IMR-90 (cell line): ENCODE measurements around the gene BCAS3. TPM values are rescaled to one million over a fixed set of nuclear protein-coding genes. Genes with fewer than 3 reads are reported as not detected.

Experiments
- ATAC-seq: fragments of 200-7000 bp; cut with Tn5 transposase; 2 replicates; pipeline ENCODE4 v1.9.1; 2020; ENCODE audit warnings: low read depth, mild to moderate bottlenecking, moderate library complexity
- BruUV-seq: library from RNA; stranded (reverse); fragments of 400-500 nt; replicated peaks from 2 replicates; lab custom pipeline; 2021; lab: Mats Ljungman, UMichigan
- CTCF ChIA-PET: fragments of 300-600 bp; formaldehyde crosslinking; extraction: SDS; loops from one replicate; lab custom pipeline; 2021; ENCODE audit warnings: antibody characterized with exemption; lab: Yijun Ruan, JAX
- POLR2A ChIA-PET: fragments of 300-600 bp; sonication (Branson Sonifier 250); formaldehyde crosslinking; loops from one replicate; lab custom pipeline; 2022; ENCODE audit warnings: antibody characterized with exemption; ENCODE audit not compliant: unreplicated experiment; lab: Charles Lee
- DNase-seq: peaks from one replicate; pipeline ENCODE4 v3.0.0; 2013
- H2AFZ ChIP-seq: replicated peaks from 2 replicates; pipeline ENCODE3; 2013; ENCODE audit warnings: low read length, mild to moderate bottlenecking; ENCODE audit not compliant: poor library complexity
- H2AK5ac ChIP-seq: 2 replicates; pipeline ENCODE4 v1.6.1; 2013; ENCODE audit warnings: low read depth, low read length, inconsistent platforms
- H2AK9ac ChIP-seq: replicated peaks from 2 replicates; pipeline ENCODE3; 2013; ENCODE audit warnings: mild to moderate bottlenecking, low read depth, low read length, moderate library complexity; ENCODE audit not compliant: poor library complexity
- H2BK120ac ChIP-seq: 2 replicates; pipeline ENCODE4 v1.6.1; 2013; ENCODE audit warnings: low read depth, low read length, inconsistent platforms
- H2BK15ac ChIP-seq: 3 replicates; pipeline ENCODE4 v1.6.1; 2013; ENCODE audit warnings: low read depth, low read length, inconsistent platforms
- H2BK20ac ChIP-seq: 2 replicates; pipeline ENCODE4 v1.6.1; 2013; ENCODE audit warnings: low read depth, mild to moderate bottlenecking, inconsistent platforms, low read length, moderate library complexity
- H2BK5ac ChIP-seq: 2 replicates; pipeline ENCODE4 v1.6.1; 2013; ENCODE audit warnings: mild to moderate bottlenecking, low read depth, low read length, inconsistent platforms; ENCODE audit not compliant: poor library complexity, severe bottlenecking
- H3K14ac ChIP-seq: replicated peaks from 2 replicates; pipeline ENCODE4 v1.6.1; 2013; ENCODE audit warnings: low read depth, low read length, inconsistent platforms
- H3K18ac ChIP-seq: 2 replicates; pipeline ENCODE4 v1.6.1; 2013; ENCODE audit warnings: low read depth, low read length, control low read depth
- H3K23ac ChIP-seq: 2 replicates; pipeline ENCODE4 v1.6.1; 2013; ENCODE audit warnings: low read depth, low read length, inconsistent platforms
- H3K27ac ChIP-seq: 2 replicates; pipeline ENCODE4 v1.5.1; 2013; ENCODE audit warnings: mild to moderate bottlenecking, control low read depth, low read length; ENCODE audit not compliant: insufficient read depth
- H3K27me3 ChIP-seq: 2 replicates; pipeline ENCODE4 v1.6.1; 2013; ENCODE audit warnings: low read length; ENCODE audit not compliant: control insufficient read depth, insufficient read depth
- H3K36me3 ChIP-seq: 2 replicates; pipeline ENCODE4 v1.6.1; 2013; ENCODE audit warnings: low read length, mixed read lengths; ENCODE audit not compliant: control insufficient read depth, insufficient read depth
- H3K4ac ChIP-seq: 2 replicates; pipeline ENCODE4 v1.6.1; 2013; ENCODE audit warnings: low read depth, low read length, inconsistent platforms
- H3K4me1 ChIP-seq: 2 replicates; pipeline ENCODE4 v1.6.1; 2013; ENCODE audit warnings: low read length, mixed read lengths; ENCODE audit not compliant: control insufficient read depth, insufficient read depth
- H3K4me2 ChIP-seq: 2 replicates; pipeline ENCODE4 v1.6.1; 2013; ENCODE audit warnings: low read depth, mild to moderate bottlenecking, control low read depth, low read length, moderate library complexity
- H3K4me3 ChIP-seq: 2 replicates; pipeline ENCODE4 v1.5.1; 2013; ENCODE audit warnings: low read depth, mild to moderate bottlenecking, control low read depth, low read length, moderate library complexity; ENCODE audit not compliant: insufficient read depth
- H3K56ac ChIP-seq: 2 replicates; pipeline ENCODE4 v1.6.1; 2013; ENCODE audit warnings: low read length, inconsistent platforms; ENCODE audit not compliant: insufficient read depth; ENCODE audit errors: extremely low read depth
- H3K79me1 ChIP-seq, 2 experiments: 2 replicates each; pipeline ENCODE4 v1.6.1; 2013; ENCODE audit warnings: low read length in 2 of 2, inconsistent platforms in 1 of 2, low read depth in 1 of 2
- H3K9ac ChIP-seq: 2 replicates; pipeline ENCODE4 v1.6.1; 2013; ENCODE audit warnings: low read depth, low read length, control low read depth
- H3K9me1 ChIP-seq: 2 replicates; pipeline ENCODE4 v1.6.1; 2013; ENCODE audit warnings: low read length, inconsistent platforms; ENCODE audit not compliant: insufficient read depth
- H3K9me3 ChIP-seq: 2 replicates; pipeline ENCODE4 v1.6.1; 2013; ENCODE audit warnings: low read length; ENCODE audit not compliant: control insufficient read depth, insufficient read depth
- H4K20me1 ChIP-seq: 2 replicates; pipeline ENCODE4 v1.6.1; 2013; ENCODE audit warnings: low read length, inconsistent platforms; ENCODE audit not compliant: insufficient read depth
- H4K5ac ChIP-seq: 2 replicates; pipeline ENCODE4 v1.6.1; 2013; ENCODE audit warnings: mild to moderate bottlenecking, low read depth, low read length, control low read depth
- H4K8ac ChIP-seq, 2 experiments: 2 replicates each; pipeline ENCODE4 v1.6.1; 2013; ENCODE audit warnings: low read depth in 2 of 2, low read length in 2 of 2, control low read depth in 1 of 2, inconsistent platforms in 1 of 2
- H4K91ac ChIP-seq: 2 replicates; pipeline ENCODE4 v1.6.1; 2013; ENCODE audit warnings: low read depth, low read length, inconsistent platforms; ENCODE audit not compliant: insufficient read depth
- CHD1 ChIP-seq: IDR thresholded peaks from 2 replicates; pipeline ENCODE4 v1.6.1; 2012; ENCODE audit warnings: low read depth, low read length, improper control_type of control experiment
- FOS ChIP-seq: fragments of 150-350 bp; IDR thresholded peaks from 2 replicates; pipeline ENCODE4 v1.6.1; 2016; ENCODE audit warnings: low read depth, low read length
- NFE2L2 ChIP-seq: fragments of 150-350 bp; IDR thresholded peaks from 2 replicates; pipeline ENCODE4 v1.6.1; 2016; ENCODE audit warnings: low read depth, mild to moderate bottlenecking, low read length
- RFX5 ChIP-seq: IDR thresholded peaks from 2 replicates; pipeline ENCODE4 v1.8.0; 2012; ENCODE audit warnings: low read depth, mild to moderate bottlenecking, low read length, moderate library complexity
- SMC3 ChIP-seq: fragments of 150-350 bp; IDR thresholded peaks from 2 replicates; pipeline ENCODE4 v1.6.1; 2016; ENCODE audit warnings: low read depth, mild to moderate bottlenecking, antibody characterized with exemption, low read length, moderate library complexity
- WGBS, 2 experiments: methylation state at CpG; one replicate each; pipeline versions ENCODE4 v1.1.5 to v1.1.7; 2013; ENCODE audit warnings: missing lambda C conversion rate in 2 of 2; ENCODE audit not compliant: insufficient read length in 1 of 2; ENCODE audit errors: extremely low coverage in 2 of 2; 5-methylcytosine and 5-hydroxymethylcytosine counted together
- dilution Hi-C: fragments of 300-500 bp; cut with HindIII; formaldehyde crosslinking; loops from one replicate; pipeline ENCODE4 v1.14.3; 2018; ENCODE audit warnings: low sequenced_read_pairs; ENCODE audit not compliant: unreplicated experiment
- in situ Hi-C: fragments of 300-500 bp; cut with MboI; formaldehyde crosslinking; loops from 3 replicates; pipeline ENCODE4 v1.14.3; 2019; ENCODE audit warnings: low sequenced_read_pairs, inconsistent platforms, mixed read lengths
- intact Hi-C: fragments of 100-400 bp; cut with micrococcal nuclease; formaldehyde crosslinking; loops from 2 replicates; pipeline ENCODE4 v1.10.0; 2022
- polyA plus RNA-seq, 3 experiments: library from polyadenylated mRNA; depleted of rRNA; stranded (reverse); fragments of >200 nt; gene quantifications; 2 replicates each; pipeline ENCODE4 v1.2.3, GENCODE V29; 2012; ENCODE audit warnings: low replicate concordance in 1 of 3
- total RNA-seq: library from RNA; depleted of rRNA; stranded (reverse); fragments of >200 nt; gene quantifications from 2 replicates; pipeline ENCODE4 v1.2.3, GENCODE V29; 2012
- TF ChIP-seq, protein P1 (sequence below): fragments of 150-350 bp; IDR thresholded peaks from 2 replicates; pipeline ENCODE4 v1.6.1; 2017; ENCODE audit warnings: mild to moderate bottlenecking, antibody characterized with exemption, low read length, low read depth

Gene BCAS3
- total and polyA plus RNA-seq, 2 of the 4 experiments (the other 2 are of a cell fraction): 6.3 to 27.1 TPM

DNA sequence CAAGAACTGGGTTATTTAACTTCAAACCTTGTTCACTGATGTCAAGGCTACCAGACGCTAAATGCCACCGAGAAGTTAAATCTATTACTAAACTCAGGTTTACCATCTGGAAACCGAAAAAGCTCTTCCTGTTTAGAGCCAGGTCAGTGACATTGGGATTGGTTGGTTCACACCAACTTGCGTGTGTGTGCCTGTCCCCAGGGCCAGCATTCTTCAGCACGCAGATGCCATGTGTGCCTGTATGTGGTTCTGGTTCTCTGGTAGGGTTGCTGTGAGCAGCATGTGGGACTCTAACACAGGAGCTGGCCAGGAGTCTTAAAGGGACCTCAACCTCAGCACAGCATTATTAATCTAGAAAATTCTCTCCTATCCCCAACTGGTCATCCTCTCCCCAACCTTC, 703.9 kb downstream of the BCAS3 start:
- intact Hi-C loops: no loop called here

More for the DNA sequence above, 703.9 kb downstream of the BCAS3 start:
- no TSS peak for BruUV-seq
- no peak overlapping the region for H3K9ac ChIP-seq
- H4K91ac ChIP-seq: no peak overlapping the region
- dilution Hi-C loops: no loop called here
- peaks cover 20% of the 10 kb centered on the region for H3K9me1 ChIP-seq
- H2BK15ac ChIP-seq: no peak overlapping the region
- H2AK9ac ChIP-seq: no peak overlapping the region
- no peak overlapping the region for H2BK20ac ChIP-seq
- ATAC-seq: no peak
- no peak overlapping the region for H2BK5ac ChIP-seq
- H3K14ac ChIP-seq: no peak overlapping the region
- WGBS, 2 experiments: no CpG with 5 or more reads among the region's 5 CpGs
- no peak overlapping the region for H3K18ac ChIP-seq
- no peaks in the 10 kb centered on the region for H3K36me3 ChIP-seq
- DNase-seq: no peak
- no peak overlapping the region for H4K8ac ChIP-seq
- no peak overlapping the region for H2AFZ ChIP-seq
- H2AK5ac ChIP-seq: peak overlapping the region; percentile 75; the same call in 1 of the 2 replicates
- H3K27me3 ChIP-seq: no peaks in the 10 kb centered on the region
- no peak overlapping the region for H3K4me3 ChIP-seq
- H4K20me1 ChIP-seq: no peaks in the 10 kb centered on the region
- no peak overlapping the region for H3K56ac ChIP-seq
- no peaks in the 10 kb centered on the region for H3K9me3 ChIP-seq
- H3K4ac ChIP-seq: peak overlapping the region; percentile 58; the same call in 1 of the 2 replicates
- no peak overlapping the region for H2BK120ac ChIP-seq
- CTCF ChIA-PET: interaction anchor here (1.2 kb wide), 1 partner anchor 8 kb away, joined by 4 read pairs; no protein-coding TSS in a partner anchor
- no peak overlapping the region for H3K27ac ChIP-seq
- H3K23ac ChIP-seq: 0 out of 2 replicates have a peak overlapping the region, but pooled peaks have one; percentile 48
- no peak overlapping the region for H3K4me2 ChIP-seq
- in situ Hi-C loops: no loop called here
- TF ChIP-seq, protein P1, sequence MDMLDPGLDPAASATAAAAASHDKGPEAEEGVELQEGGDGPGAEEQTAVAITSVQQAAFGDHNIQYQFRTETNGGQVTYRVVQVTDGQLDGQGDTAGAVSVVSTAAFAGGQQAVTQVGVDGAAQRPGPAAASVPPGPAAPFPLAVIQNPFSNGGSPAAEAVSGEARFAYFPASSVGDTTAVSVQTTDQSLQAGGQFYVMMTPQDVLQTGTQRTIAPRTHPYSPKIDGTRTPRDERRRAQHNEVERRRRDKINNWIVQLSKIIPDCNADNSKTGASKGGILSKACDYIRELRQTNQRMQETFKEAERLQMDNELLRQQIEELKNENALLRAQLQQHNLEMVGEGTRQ: no peak
- TF ChIP-seq FOS (no peak), NFE2L2 (no peak), RFX5 (no peak), CHD1 (no peak), SMC3 (no peak)
- POLR2A ChIA-PET: interaction anchor here (0.6 kb wide), 1 partner anchor 163 kb away, joined by 3 read pairs; no protein-coding TSS in a partner anchor
- peaks cover 0 to 27% of the 10 kb centered on the region in 2 experiments; a peak in 1 of 4 replicates for H3K79me1 ChIP-seq
- no peak overlapping the region for H4K5ac ChIP-seq
- peaks cover 7% of the 10 kb centered on the region for H3K4me1 ChIP-seq
